ENCODE data around the gene PHF13.
"Not testable (repeated sequence)": the region's sequence is repeated elsewhere in the genome, so short reads cannot be mapped to it uniquely, and the experiment has no call there.

DNA sequence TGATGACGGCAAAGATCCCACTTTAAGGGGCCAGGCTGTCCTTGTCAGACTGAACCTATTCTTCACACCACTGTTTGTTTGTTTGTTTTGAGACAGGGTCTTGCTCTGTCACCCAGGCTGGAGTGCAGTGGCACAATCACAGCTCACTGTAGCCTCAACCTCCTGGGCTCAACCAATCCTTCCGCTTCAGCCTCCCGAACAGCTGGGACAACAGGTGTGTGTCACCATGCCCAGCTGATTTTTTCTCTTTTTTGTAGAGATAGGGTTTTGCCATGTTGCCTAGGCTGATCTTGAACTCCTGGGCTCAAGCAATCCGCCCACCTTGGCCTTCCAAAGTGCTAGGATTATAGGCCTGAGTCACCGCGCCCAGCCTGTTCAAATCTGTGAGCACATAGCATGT, 23.2 kb downstream of the PHF13 start:
- TF ChIP-seq, protein P1, sequence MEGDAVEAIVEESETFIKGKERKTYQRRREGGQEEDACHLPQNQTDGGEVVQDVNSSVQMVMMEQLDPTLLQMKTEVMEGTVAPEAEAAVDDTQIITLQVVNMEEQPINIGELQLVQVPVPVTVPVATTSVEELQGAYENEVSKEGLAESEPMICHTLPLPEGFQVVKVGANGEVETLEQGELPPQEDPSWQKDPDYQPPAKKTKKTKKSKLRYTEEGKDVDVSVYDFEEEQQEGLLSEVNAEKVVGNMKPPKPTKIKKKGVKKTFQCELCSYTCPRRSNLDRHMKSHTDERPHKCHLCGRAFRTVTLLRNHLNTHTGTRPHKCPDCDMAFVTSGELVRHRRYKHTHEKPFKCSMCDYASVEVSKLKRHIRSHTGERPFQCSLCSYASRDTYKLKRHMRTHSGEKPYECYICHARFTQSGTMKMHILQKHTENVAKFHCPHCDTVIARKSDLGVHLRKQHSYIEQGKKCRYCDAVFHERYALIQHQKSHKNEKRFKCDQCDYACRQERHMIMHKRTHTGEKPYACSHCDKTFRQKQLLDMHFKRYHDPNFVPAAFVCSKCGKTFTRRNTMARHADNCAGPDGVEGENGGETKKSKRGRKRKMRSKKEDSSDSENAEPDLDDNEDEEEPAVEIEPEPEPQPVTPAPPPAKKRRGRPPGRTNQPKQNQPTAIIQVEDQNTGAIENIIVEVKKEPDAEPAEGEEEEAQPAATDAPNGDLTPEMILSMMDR (IDR thresholded peaks at IDR 0.05; ENCODE audit: low read length), result not testable (repeated sequence)
- TF ChIP-seq EZH2 (optimal IDR thresholded peaks at IDR 0.05; ENCODE audit: low read depth, low read length); EZH2phosphoT487 (IDR thresholded peaks at IDR 0.05; ENCODE audit: low read length): not testable (repeated sequence)
